Gastrocnemius medialis (tissue), 4 donors: Measurements from ENCODE around the gene ARHGAP30. TPM values are rescaled to one million over a fixed set of nuclear protein-coding genes. Genes with fewer than 3 reads are reported as not detected.

ENCODE experiments used
- ATAC-seq, 2 donors: fragments of 150-250 bp; one replicate each; pipeline ENCODE4 v1.9.1; 2016
- DNase-seq, 2 donors: peaks; one replicate each; pipeline ENCODE4 v3.0.0-alpha.2; 2019
- H3K27ac ChIP-seq, 4 donors: fragments of 200-600 bp; sonication (generic); 1 replicate in 1 of 4; 2 replicates in 3 of 4; pipeline ENCODE4 v1.5.1; 2016 to 2018; ENCODE audit warnings: mild to moderate bottlenecking in 2 of 4, moderate library complexity in 1 of 4
- H3K27me3 ChIP-seq, 3 donors: fragments of 200-600 bp; sonication (generic) in 2 of 3; 1 replicate in 1 of 3; 2 replicates in 2 of 3; pipeline versions ENCODE4 v1.5.1 to v1.6.0; 2016 to 2019; ENCODE audit warnings: mild to moderate bottlenecking in 1 of 3, moderate library complexity in 1 of 3
- H3K36me3 ChIP-seq, 2 donors: fragments of 200-600 bp; sonication (generic) in 1 of 2; one replicate each; pipeline ENCODE4 v1.5.1; 2017 to 2018
- H3K4me1 ChIP-seq, 2 donors: fragments of 200-600 bp; sonication (generic) in 1 of 2; one replicate each; pipeline ENCODE4 v1.5.1; 2016 to 2017; ENCODE audit warnings: mild to moderate bottlenecking in 2 of 2
- H3K4me3 ChIP-seq, 4 donors: fragments of 200-600 bp; sonication (generic) in 3 of 4; 1 replicate in 1 of 4; 2 replicates in 3 of 4; pipeline ENCODE4 v1.5.1; 2016 to 2019; ENCODE audit warnings: mild to moderate bottlenecking in 2 of 4
- H3K9me3 ChIP-seq, 3 donors: fragments of 200-600 bp; sonication (generic) in 2 of 3; 1 replicate in 1 of 3; 2 replicates in 2 of 3; pipeline ENCODE4 v1.5.1; 2016 to 2019
- CTCF ChIP-seq, 5 experiments: fragments of 450-650 bp in 3 of 5; fragments of 200-600 bp in 2 of 5; sonication (generic) in 2 of 5; IDR thresholded peaks in 4 of 5; conservative IDR thresholded peaks in 1 of 5; 1 replicate in 4 of 5; 2 replicates in 1 of 5; pipeline ENCODE4 v1.5.1; 2016 to 2019; ENCODE audit warnings: antibody characterized with exemption in 5 of 5, mild to moderate bottlenecking in 3 of 5, moderate library complexity in 3 of 5
- POLR2A ChIP-seq, 2 donors: fragments of 450-650 bp; IDR thresholded peaks; one replicate each; pipeline ENCODE4 v1.6.1; 2017; ENCODE audit warnings: antibody characterized with exemption in 2 of 2, mild to moderate bottlenecking in 2 of 2, moderate library complexity in 2 of 2
- in situ Hi-C, 4 donors: fragments of 200-750 bp; cut with MboI; loops; one replicate each; pipeline versions ENCODE4 v1.15.0 to v1.8.0; 2017; ENCODE audit warnings: low sequenced_read_pairs in 4 of 4
- intact Hi-C: fragments of 100-400 bp; cut with DNase I; formaldehyde crosslinking; loops from one replicate; pipeline ENCODE4 v1.15.1; 2023; ENCODE audit warnings: low total_unique reads
- total RNA-seq, 4 donors: library from RNA; depleted of rRNA; stranded (reverse); fragments of >200 nt; gene quantifications; one replicate each; pipeline versions ENCODE4 v1.1.0 to v1.2.3, GENCODE V29; 2016

The ARHGAP30 gene
- total RNA-seq, 4 donors from 2014 or later, result 0.61 to 1.6 (median 1.0) TPM

- Histone ChIP-seq H3K27ac (no peak overlapping the region), H3K27me3 (no peaks in the 10 kb centered on the region), H3K36me3 (no peaks in the 10 kb centered on the region), H3K4me3 (no peak overlapping the region), H3K4me1 (no peaks in the 10 kb centered on the region), H3K9me3 (no peaks in the 10 kb centered on the region)
- TF ChIP-seq POLR2A (IDR thresholded peaks at IDR 0.05) (no peak), CTCF (IDR thresholded peaks at IDR 0.05 in 4 of 5, conservative IDR thresholded peaks at IDR 0.05 in 1 of 5) (no peak)
- intact Hi-C loops (no loop called here), in situ Hi-C loops (no loop called here)
- ATAC-seq, result no peak
- DNase-seq, result no peak
Measured at GRCh38 chr1:161083748-161084596, 14.3 kb upstream of the ARHGAP30 start.

- Histone ChIP-seq H3K9me3 (no peaks in the 10 kb centered on the region), H3K4me3 (no peak overlapping the region), H3K27me3 (no peaks in the 10 kb centered on the region), H3K4me1 (no peaks in the 10 kb centered on the region), H3K36me3 (no peaks in the 10 kb centered on the region), H3K27ac (no peak overlapping the region)
- TF ChIP-seq POLR2A (IDR thresholded peaks at IDR 0.05), result no peak
- TF ChIP-seq CTCF (IDR thresholded peaks at IDR 0.05 in 4 of 5, conservative IDR thresholded peaks at IDR 0.05 in 1 of 5), result no peak
- intact Hi-C loops (no loop called here), in situ Hi-C loops (no loop called here)
- ATAC-seq (peak; percentile 80 to 87), DNase-seq (peak; percentile 61 to 84)
Measured at GRCh38 chr1:161082996-161083747, 13.5 kb upstream of the ARHGAP30 start.

GRCh38 chr1:161082483-161082882 lies 12.8 kb upstream of the ARHGAP30 start:
- intact Hi-C loops, result no loop called here
- DNase-seq, result no peak
- Histone ChIP-seq H3K9me3 (no peaks in the 10 kb centered on the region), H3K4me1 (no peaks in the 10 kb centered on the region), H3K4me3 (no peak overlapping the region), H3K36me3 (no peaks in the 10 kb centered on the region), H3K27me3 (no peaks in the 10 kb centered on the region), H3K27ac (no peak overlapping the region)
- TF ChIP-seq CTCF (IDR thresholded peaks at IDR 0.05 in 4 of 5, conservative IDR thresholded peaks at IDR 0.05 in 1 of 5), result no peak
- TF ChIP-seq POLR2A (IDR thresholded peaks at IDR 0.05), result no peak
- ATAC-seq, result no peak
- in situ Hi-C loops, result no loop called here

GRCh38 chr1:161081519-161081918 lies 11.8 kb upstream of the ARHGAP30 start:
- Histone ChIP-seq H3K4me1 (no peaks in the 10 kb centered on the region), H3K27me3 (no peaks in the 10 kb centered on the region), H3K36me3 (no peaks in the 10 kb centered on the region), H3K9me3 (no peaks in the 10 kb centered on the region), H3K4me3 (no peak overlapping the region), H3K27ac (no peak overlapping the region)
- intact Hi-C loops (no loop called here), in situ Hi-C loops (no loop called here)
- ATAC-seq, result no peak
- no peak for DNase-seq
- TF ChIP-seq POLR2A (IDR thresholded peaks at IDR 0.05) (no peak), CTCF (IDR thresholded peaks at IDR 0.05 in 4 of 5, conservative IDR thresholded peaks at IDR 0.05 in 1 of 5) (no peak)
